Erythroblast (primary cell): ENCODE data around the gene NDE1.

Experiments used
- GATA1 ChIP-seq: IDR thresholded peaks from 2 replicates; pipeline ENCODE4 v1.6.1; 2011; ENCODE audit warnings: low read depth, mild to moderate bottlenecking, control low read depth, low read length, moderate library complexity
- POLR2A ChIP-seq: IDR thresholded peaks from 2 replicates; pipeline ENCODE4 v1.6.1; 2011; ENCODE audit warnings: mild to moderate bottlenecking, low read length

DNA sequence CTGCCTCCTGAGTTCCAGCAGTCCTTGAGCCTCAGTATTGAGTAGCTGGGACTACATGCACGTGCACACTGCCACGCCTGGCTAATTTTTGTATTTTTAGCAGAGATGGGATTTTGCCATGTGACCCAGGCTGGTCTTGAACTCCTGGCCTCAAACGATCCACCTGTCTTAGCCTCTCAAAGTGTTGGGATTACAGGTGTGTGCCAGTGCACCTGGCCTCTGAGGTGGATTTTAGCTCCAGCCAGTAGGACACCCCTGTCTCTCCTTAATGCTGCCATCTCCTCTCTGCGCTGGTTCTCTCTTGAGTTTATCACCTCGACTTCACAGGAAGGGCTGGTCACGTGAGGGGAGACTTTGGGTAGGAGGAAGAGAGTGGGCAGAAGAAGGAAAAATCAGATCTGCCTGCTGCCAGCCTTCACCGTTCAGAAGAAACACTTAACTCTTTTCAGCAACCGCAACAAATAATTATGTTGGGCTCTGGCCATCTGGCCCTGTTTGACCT is 55.1 kb downstream of the NDE1 start:
- TF ChIP-seq POLR2A (no peak), GATA1 (no peak)
